CD4-positive, alpha-beta T cell treated with Interleukin-4 for 4 hours (primary cell): ENCODE data around the gene CCDC38.
"Not testable (repeated sequence)": the region's sequence is repeated elsewhere in the genome, so short reads cannot be mapped to it uniquely, and the experiment has no call there.

Experiments used
- DNase-seq: peaks from one replicate; pipeline ENCODE4 v3.0.0-alpha.2; 2020

Gene CCDC38

DNA sequence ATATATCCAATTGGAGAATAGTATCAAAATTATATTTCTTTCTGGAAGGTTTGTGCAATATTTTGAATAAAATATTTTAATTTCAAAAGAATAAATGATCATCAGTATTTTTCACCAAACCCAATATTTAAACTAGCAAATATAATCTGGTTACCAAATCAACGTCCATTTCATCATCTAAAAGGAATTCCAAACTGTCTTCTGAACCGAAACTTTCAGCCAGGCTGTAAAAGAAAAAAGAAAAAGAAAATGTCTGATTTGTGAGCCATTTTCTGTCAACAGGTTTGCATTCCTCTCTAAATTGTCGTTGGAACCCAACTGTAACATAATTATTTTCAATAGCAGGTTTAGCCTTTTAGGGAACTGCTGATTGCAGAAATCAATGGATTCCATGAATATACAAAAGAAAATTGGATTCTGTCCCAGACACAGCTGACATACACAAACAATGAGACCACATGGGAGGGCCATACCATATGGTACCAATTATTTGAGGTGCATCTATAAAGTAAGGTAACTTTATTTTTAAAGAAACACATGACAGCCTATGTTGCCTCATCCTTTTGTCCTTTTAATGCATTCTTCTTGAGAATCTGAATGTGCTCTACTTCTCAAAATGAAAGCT, 61.0 kb downstream of the CCDC38 start:
- no peak for DNase-seq

DNA sequence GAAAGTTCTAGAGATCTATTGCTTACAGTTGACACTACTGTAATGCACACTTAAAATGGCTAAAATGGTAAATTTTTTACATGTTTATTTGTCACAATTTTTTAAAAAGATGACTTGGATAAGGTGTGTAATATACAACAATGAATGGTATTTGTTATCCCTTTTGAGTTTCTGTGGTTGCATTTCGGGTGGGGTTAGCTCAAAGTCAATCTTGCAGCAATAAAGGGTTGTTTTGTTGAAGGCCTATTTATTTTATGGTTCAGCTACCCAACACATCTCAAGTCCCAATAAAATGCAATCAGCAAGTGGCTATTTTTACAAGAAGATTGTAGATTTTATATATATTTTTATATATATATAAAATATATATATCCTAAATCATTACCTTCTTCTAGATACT, 61.5 kb downstream of the CCDC38 start:
- no peak for DNase-seq

DNA sequence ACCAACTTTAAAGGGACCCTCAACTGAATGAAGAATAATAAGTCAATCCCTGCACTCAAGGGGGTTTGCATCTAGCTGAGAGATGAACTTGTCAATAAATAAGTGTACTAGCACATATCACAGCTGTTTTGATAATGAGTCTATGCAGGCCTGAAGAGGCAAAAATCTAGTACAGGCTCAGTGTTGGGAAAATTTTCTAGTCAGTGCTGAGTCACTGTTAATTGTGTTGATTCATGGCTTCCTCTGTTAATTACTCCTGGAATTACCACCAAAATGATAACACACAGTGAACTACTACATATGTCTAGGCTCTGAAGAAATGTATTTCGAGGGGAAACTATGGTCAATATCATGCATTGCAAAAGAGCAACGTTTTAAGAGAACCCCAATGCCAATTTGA, 64.8 kb downstream of the CCDC38 start:
- no peak for DNase-seq

DNA sequence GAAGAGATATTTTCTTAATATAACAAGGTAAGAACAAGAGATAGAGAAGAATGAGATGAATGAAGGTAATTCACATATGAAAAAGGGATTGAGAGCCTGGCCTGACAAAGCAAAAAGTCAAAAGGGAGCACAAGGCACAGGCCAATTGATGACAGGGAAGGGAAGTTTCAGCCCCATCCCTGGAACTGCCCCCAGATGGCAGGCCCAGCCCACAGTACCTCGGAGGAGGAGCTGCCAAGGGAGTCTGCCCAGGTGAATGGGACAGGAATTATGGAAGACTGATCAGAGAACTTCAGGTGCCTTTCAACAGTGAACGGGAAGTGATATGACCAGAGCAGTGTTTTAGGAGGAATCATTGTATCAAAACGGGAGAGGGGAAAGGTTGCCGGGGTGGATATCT, 68.0 kb downstream of the CCDC38 start:
- no peak for DNase-seq

DNA sequence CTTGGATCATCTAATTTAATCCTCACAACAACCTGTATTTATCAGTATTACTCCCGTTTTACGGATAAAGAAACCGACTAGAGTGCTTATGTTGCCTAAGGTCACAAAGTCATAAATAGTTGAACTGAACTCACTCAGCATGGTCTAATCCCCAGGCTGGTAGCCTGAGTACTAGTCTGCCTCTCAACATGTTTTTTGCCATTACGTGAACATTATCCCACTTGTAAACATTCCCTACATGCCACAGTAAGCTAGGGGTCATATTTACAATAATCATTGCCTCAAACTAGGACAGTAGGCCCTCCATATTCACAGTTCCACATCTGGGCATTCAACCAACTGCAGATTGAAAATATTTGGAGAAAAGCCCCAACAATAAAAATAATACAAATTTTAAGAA, 71.5 kb downstream of the CCDC38 start:
- no peak for DNase-seq

DNA sequence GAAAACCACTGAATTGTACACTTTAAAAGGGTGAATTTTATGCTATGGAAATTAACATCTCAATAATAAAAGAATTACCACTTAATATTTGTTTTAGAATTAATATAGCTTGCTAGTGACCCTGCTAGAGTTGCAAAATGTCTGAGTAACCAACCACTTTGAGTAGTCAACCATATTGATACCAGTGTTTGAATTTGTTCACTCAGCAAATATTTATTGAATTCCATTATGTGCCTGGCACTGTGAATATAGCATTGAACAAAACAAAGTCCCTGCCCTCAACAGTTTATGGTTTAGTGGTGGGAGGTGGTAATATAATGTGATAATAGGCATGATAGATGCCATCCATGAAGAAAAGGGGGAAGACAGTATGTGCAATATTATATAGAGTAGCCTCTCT, 79.1 kb downstream of the CCDC38 start:
- DNase-seq, result no peak

DNA sequence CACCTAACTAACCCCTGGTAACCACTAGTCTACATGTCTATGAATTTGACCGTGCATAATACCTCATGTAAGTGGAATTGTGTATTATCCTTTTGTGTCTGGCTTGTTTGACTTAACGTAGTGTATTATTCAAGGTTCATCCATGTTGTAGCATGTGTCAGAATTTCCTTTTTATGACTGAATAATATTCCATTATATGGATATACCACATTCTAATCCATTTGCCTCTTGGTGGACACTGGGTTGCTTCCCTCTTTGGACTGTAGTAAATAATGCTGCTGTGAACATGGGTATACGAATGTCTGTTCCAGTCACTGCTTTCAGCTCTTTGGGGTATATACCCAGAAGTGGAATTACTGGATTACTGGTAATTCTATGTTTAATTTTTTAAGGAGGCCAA, 80.4 kb downstream of the CCDC38 start:
- no peak for DNase-seq

DNA sequence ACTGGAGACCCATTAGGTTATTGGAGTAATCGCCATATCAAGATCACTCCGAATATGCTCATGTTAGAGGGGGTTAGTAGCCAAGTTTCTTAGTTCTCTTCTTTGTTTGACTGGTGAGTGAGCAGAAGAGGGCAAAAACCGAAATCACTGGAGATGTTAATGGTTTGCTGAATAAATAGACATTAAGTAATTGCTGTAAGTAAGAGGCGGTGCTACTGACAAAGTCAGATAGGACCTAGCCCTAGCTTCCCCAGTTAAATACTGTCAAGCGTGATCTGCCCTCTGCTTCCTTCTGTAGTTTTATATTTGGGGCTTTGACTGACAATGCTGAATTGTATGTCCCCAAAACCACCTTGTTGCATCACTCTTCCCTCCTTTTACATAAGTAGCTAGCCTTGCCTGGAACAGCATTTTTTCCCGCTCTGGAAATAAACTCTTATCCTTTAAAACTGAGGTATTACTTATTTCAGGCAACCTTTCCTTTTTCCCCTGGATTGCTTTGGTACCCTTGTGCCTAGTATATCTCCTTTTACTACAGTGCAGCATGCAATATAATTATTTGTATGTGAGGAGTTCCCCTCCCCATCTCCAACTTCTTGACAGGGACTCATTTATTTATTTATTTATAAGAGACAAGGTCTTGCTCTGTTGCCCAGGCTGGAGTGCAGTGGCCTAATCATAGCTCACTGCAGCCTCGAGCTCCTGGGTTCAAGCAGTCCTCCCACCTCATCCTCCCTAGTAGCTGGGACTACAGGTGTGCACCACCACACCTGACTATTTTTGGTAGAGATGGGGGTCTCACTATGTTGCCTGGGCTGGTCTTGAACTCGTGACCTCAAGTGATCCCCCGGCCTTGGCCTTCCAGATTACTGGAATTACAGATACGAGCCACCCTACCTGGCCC, 82.2 kb downstream of the CCDC38 start:
- no peak for DNase-seq

DNA sequence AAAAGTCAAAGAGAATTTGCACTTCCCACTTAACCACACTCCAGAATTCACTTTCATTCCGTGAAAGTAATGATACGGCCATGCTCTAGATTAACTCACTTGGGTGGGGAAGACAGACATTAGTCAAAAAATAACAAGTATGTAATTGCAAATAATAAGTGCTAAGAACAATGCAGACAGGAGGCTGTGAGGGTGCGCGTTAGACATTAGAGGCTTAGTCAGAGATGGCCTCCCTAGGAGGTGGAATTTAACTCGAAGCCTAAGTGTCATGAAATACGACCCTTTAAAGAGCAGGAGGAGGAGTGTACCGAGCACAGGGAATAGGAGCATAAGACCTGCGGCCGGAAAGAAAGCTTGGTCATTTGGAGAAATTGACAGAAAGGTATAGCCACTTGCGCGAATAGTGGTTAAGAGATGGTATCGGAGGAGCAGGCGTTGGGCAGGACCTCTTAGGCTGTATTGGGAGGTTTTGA, 83.0 kb downstream of the CCDC38 start:
- DNase-seq, result no peak

DNA sequence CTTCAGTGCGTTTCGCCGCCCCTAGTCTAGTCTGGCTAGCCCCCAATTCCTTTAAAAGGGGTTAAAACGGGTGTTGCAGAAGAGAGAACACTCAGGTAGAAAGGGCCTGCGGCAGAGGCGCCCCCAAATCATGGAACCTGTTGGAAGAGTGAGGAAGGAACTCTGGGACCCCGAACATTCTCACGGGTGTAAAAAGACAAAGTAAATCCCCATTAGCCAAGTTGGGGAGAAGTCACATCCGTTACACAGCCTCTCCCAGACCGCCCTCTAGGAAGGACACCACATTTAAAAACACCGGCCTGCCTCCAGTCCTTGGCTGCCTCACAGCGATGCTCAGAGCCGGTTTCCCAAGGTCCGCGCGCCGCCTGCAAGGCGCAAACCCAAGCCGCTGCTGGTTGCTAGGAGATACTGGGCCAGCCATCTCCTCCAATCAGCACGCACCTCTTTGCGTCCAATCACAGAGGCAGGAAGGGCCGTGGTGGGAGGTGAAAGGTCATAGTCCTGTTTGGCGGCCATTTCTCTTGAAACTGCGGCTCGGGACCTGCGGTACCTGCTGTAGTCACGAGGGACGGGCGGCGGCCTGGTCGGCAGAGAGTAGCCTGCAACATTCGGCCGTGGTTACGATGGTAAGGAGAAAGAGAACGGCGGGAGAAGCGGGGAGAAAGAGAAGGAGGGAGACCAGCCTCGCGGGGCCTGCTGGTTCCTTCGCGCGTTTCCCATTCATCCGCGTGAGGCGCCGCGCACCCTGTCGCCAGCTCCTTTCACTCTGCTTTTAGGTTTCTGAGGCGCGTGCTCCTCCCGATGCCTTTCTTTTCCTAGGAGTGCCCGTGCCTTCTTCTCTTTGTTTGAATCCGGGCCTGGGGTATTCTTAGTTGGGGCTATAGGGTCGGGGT, 83.7 kb downstream of the CCDC38 start, which contains the start of gene SNRPF:
SNRPF (plus strand) TSS at position 502 of the 893 bp plus-strand sequence; CDS start at position 624, 122 bp downstream.
- peak; percentile 94 for DNase-seq

DNA sequence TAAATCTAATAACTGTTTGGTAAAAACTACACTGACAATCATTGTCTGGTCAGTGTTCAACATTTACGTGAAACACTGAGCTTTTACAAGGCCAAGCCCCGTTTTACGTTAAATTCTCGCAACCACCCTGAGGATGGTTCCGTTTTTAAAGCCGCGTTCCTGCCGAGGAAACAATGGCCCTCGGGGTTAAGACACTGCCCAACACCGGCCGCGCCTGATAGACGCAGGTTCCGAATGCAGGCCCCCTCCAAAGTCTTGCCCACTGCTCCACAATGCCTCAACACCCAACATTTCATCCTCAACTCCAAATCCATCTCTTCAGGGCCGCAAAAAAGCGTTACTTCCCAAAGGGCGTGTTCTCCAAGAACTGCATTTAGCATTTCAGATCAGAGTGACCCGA, 84.6 kb downstream of the CCDC38 start:
- no peak for DNase-seq

DNA sequence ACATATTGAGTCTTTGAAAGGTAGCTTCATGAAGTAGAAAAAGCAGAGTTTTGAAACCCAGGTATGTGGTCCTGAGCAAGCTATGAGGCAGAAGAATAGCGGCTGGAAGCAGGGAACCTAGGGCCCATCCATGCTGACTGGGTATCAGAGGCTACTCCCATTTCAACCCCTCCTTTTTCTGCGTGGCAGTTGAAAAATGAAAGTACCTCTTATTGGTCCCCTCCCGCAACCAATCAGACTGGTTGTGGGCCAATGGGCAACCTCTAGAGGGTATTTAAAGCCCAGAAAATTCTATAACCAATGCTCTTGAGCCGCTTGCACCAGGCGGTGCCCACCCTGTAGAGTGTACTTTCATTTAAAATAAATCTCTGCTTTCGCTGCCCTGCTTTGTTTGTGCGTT, 85.3 kb downstream of the CCDC38 start:
- no peak for DNase-seq

DNA sequence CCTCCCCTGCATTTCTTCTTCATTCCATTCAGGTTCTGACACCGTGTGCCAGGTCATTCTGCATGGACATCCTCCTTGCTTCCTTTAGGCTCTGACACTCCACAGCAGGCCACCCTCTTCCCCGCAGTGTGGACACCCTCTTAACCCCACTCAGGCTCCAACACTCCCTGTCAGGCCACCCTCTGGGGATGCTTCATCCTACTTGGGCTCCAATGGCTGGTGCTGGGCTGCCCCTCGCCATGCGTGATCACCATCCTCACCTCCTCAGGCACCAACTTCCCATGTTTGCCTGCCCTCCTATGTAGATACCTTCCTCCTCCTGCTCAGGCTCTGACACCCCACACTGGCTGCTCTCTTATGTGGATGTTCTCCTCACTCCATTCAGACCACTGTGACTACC, 90.3 kb downstream of the CCDC38 start:
- DNase-seq, result no peak

DNA sequence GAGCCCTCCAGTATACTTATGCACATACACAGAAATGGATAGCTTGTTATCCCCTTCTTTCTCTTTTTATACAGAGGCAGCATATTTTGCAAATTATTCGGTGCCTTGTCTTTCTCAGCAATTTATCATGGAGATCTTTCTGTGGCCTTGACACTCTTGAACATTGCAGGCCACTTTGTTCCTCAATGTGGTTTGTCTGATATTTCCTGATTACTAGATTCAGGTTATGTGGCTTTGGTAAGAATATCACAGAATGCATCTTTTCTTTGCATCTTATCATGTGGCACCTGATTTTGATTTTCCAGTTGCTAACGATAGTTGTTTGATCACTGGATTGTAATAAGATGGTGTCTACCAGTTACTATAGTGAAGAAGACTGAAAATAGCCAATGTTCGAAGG, 90.8 kb downstream of the CCDC38 start:
- DNase-seq, result no peak

DNA sequence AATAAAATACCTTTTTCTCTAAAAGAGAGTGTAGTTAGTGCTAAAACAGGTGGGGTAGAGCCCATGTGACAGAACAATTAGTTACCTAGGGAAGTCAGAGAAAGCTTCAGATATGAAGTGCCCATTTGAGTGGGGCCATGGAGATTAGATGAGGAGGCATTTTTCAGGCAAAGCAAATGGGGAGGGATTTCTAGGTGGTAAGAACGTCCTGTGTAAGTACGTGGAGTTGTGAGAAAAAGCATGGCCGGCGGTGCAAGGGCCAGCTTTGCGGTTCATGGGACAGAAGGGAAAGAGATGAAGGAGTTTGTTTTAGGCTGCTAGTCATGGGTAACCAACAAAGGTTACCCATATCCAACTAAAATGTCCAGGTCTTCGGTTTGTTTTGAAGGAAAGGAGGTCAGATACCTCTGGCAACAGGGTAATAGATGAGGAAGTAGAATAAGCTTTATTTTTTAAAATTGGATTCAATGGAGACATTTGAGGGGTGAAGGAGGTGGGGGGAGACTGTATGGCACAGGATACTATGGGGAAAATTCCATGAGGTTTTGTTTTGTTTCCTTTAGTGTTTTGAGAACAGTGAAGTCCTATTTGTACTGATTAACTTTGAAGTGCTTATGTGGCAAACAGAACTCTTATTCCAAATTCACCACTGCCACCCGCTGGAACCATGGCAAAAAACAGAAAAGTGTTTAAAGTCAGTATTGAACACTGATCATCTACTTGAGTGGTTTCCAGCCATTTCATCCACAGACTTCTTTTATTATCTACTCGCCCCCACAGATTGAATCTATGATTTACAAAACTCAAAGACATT, 93.6 kb downstream of the CCDC38 start:
- no peak for DNase-seq

DNA sequence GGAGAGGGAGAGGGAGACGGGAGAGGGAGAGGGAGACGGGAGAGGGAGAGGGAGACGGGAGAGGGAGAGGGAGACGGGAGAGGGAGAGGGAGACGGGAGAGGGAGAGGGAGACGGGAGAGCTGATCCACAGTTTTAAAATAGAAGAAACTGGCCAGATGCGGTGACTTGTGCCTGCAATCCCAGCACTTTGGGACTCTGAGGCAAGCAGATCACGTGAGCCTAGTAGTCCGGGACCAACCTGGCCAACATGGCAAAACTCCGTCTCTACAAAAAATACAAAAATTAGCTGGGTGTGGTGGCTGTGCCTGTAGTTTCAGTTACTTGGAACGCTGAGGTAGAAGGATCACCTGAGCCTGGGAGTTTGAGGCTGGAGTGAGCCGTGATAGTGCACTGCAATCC, 100.0 kb downstream of the CCDC38 start:
- DNase-seq, result not testable (repeated sequence)

DNA sequence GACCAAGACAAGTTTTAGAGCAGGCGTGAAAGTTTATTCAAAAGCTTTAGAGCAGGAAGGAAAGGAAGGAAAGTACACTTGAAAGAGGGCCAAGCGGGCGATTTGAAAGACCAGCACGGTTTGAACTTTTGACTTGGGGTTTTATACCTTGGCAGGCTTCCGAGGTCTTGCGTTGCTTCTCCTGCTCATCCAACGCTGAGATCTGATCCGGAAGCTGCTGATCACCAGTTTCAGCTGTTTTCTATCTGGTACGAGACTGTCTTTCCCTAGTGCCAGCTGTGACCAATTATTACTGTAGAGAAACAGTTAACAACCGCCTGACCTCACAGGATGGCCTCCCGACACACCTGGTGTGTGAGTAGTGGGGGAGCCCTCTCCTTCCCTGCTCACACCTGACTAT, 104.3 kb downstream of the CCDC38 start:
- DNase-seq, result no peak

DNA sequence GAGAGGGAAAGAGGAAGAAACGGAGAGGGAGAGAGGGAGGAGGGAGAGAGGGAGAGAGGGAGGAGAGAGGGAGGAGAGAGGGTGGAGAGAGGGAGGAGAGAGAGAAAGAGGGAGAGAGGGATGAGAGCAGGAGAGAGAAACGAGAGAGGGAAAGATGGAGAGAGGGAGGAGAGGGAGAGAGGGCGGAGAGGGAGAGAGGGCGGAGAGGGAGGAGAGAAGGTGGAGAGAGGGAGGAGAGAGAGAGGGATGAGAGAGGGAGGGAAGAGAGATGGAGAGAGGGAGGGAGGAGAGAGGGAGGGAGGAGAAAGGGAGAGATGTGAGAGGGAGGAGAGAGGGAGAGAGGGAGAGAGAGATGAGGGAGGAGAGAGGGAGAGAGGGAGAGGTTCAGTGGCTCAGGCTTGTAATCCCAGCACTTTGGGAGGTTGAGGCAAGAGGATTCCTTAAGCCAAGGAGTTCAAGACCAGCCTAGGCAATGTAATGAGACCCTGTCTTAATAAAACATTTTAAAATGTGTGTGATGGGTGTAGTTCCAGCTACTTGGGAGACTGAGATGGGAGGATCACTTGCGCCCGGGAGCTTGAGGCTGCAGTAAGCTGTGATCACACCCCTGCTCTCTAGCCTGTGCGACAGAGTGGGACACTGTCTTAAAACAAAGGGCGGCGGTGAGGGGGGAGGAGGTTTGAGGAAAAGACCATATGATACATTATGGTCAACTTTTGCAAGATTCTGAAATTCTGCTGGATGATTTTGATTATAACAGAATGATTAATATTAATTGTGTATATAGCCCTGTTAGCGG, 105.0 kb downstream of the CCDC38 start:
- no peak for DNase-seq

DNA sequence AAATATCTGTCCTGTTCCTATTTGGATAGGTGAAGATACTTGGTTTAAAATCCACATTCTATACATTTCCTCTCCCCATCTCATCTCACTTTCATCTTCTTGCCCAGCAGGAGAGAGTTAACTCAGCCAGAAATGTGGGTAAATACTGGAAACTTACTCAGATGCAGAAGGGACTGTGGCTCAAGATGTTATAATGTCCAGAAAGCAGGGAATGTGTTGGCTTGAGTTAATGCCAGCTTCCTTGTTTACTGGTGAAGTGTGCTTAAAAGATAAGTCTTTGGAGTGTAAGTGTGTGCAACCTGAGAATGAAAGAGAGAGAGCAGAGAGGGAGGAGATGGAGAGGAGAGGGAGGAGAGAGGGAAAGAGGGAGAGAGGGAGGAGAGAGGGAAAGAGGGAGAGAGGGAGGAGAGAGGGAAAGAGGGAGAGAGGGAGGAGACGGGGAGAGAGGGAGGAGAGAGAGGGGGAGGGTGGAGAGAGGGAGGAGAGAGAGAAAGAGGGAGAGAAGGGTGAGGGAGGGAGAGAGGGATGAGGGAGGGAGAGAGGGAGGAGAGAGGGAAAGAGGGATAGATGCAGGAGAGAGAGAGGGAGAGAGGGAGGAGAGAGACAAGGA, 105.7 kb downstream of the CCDC38 start:
- no peak for DNase-seq

DNA sequence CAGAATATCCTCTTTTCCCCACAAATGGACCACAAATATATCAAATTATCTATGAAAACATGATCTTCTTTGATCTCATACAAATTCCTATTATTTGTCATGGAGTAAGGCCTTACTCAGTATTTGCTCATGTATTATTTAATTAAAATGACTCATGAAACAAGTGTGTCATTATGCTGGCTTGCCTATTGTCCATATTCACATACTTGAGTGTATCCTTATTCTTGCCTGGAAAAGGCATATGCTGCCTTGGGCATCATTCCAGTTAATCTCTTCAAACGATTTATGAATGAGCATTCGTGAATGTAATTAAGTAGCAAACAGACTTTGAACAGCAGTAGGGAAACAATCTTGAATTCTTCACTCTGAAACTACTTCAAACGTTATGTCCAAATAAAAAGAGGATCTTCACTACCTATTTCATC, 106.2 kb downstream of the CCDC38 start:
- DNase-seq, result no peak

DNA sequence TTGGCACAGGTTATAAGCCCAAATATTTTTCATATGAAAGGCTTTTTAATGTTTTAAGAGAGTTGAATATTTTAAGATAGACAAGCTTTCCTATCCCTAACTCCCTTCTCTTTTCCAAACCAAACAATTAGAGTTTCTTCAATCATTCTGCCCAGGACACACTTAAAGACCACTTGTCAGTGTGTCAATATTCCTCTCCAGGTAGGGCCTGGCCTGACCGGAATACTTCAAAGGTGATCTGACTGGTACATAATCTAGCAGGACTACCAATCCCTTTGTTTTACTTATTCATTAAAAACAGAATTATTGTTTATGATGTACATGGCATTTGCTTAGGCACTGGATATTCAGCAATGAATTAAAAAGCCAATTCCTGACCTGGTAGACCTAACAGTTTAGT, 107.8 kb downstream of the CCDC38 start:
- DNase-seq, result no peak
